A673 (cell line): ENCODE data around the gene MAP3K10. TPM values are rescaled to one million over a fixed set of nuclear protein-coding genes. Genes with fewer than 3 reads are reported as not detected.

Experiments
- BruUV-seq: library from RNA; stranded (reverse); fragments of 400-500 nt; replicated peaks from 2 replicates; lab custom pipeline; 2021; lab: Mats Ljungman, UMichigan
- CTCF ChIA-PET: fragments of 300-600 bp; sonication (Branson Sonifier 250); formaldehyde crosslinking; loops from one replicate; lab custom pipeline; 2022; ENCODE audit warnings: antibody characterized with exemption; lab: Charles Lee
- POLR2A ChIA-PET: fragments of 300-600 bp; sonication (Branson Sonifier 250); formaldehyde crosslinking; loops from one replicate; lab custom pipeline; 2022; ENCODE audit warnings: antibody characterized with exemption; ENCODE audit not compliant: low non-redundant PET; lab: Charles Lee
- DNase-seq: peaks from one replicate; pipeline ENCODE4 v3.0.0-alpha.2; 2015; ENCODE audit warnings: low spot score
- H3K27ac ChIP-seq: fragments of 200-600 bp; sonication (generic); 2 replicates; pipeline ENCODE4 v1.5.1; 2016; ENCODE audit warnings: mixed run types, low read depth, mild to moderate bottlenecking, mixed read lengths, antibody characterized with exemption, low read length; ENCODE audit not compliant: poor library complexity, severe bottlenecking
- H3K27me3 ChIP-seq: fragments of 200-600 bp; sonication (generic); replicated peaks from 2 replicates; pipeline ENCODE4 v1.6.1; 2017; ENCODE audit warnings: mixed run types, low read depth, mild to moderate bottlenecking, mixed read lengths, antibody characterized with exemption, low read length; ENCODE audit not compliant: insufficient read depth, poor library complexity
- H3K36me3 ChIP-seq: fragments of 200-600 bp; sonication (generic); 2 replicates; pipeline ENCODE4 v1.6.1; 2016; ENCODE audit warnings: mixed run types, mild to moderate bottlenecking, mixed read lengths, antibody characterized with exemption, low read length; ENCODE audit not compliant: insufficient read depth, poor library complexity, severe bottlenecking
- H3K4me1 ChIP-seq: fragments of 200-600 bp; sonication (generic); 2 replicates; pipeline ENCODE4 v1.6.1; 2017; ENCODE audit warnings: mixed run types, mild to moderate bottlenecking, mixed read lengths, antibody characterized with exemption, low read length; ENCODE audit not compliant: insufficient read depth, poor library complexity, severe bottlenecking
- H3K4me3 ChIP-seq: fragments of 200-600 bp; sonication (generic); 2 replicates; pipeline ENCODE4 v1.5.1; 2016; ENCODE audit warnings: low read depth, mixed run types, mild to moderate bottlenecking, mixed read lengths, low read length; ENCODE audit not compliant: poor library complexity, severe bottlenecking
- H3K9me3 ChIP-seq: fragments of 200-600 bp; sonication (generic); 2 replicates; pipeline ENCODE4 v1.6.1; 2016; ENCODE audit warnings: mixed run types, low read depth, mild to moderate bottlenecking, mixed read lengths, antibody characterized with exemption, low read length; ENCODE audit not compliant: poor library complexity, severe bottlenecking
- EZH2 ChIP-seq: fragments of 200-600 bp; sonication (generic); IDR thresholded peaks from 2 replicates; pipeline ENCODE4 v1.6.1; 2017; ENCODE audit warnings: borderline replicate concordance, low read depth, mild to moderate bottlenecking, mixed read lengths, antibody characterized with exemption, low read length; ENCODE audit not compliant: poor library complexity, severe bottlenecking
- intact Hi-C: fragments of 100-400 bp; cut with micrococcal nuclease; formaldehyde crosslinking; loops from one replicate; pipeline ENCODE4 v1.10.0; 2022; ENCODE audit not compliant: unreplicated experiment
- total RNA-seq: library from RNA; stranded (reverse); gene quantifications from 2 replicates; pipeline ENCODE4 v1.2.3, GENCODE V29; 2021
- TF ChIP-seq, protein P1 (sequence below): fragments of 300-800, 200-600 bp; sonication (generic); conservative IDR thresholded peaks from 2 replicates; pipeline ENCODE4 v1.5.1; 2017; ENCODE audit warnings: low read depth, mild to moderate bottlenecking, antibody characterized with exemption, low read length, moderate library complexity, mixed read lengths

MAP3K10 gene
- total RNA-seq, 1 experiment from 2014 or later = 17.8 TPM

- Histone ChIP-seq H3K27me3 (peaks cover 8% of the 10 kb centered on the region), H3K4me1 (no peaks in the 10 kb centered on the region), H3K4me3 (no peak overlapping the region), H3K27ac (no peak overlapping the region), H3K9me3 (no peaks in the 10 kb centered on the region), H3K36me3 (no peaks in the 10 kb centered on the region)
- no peak for TF ChIP-seq EZH2
- TF ChIP-seq, protein P1, sequence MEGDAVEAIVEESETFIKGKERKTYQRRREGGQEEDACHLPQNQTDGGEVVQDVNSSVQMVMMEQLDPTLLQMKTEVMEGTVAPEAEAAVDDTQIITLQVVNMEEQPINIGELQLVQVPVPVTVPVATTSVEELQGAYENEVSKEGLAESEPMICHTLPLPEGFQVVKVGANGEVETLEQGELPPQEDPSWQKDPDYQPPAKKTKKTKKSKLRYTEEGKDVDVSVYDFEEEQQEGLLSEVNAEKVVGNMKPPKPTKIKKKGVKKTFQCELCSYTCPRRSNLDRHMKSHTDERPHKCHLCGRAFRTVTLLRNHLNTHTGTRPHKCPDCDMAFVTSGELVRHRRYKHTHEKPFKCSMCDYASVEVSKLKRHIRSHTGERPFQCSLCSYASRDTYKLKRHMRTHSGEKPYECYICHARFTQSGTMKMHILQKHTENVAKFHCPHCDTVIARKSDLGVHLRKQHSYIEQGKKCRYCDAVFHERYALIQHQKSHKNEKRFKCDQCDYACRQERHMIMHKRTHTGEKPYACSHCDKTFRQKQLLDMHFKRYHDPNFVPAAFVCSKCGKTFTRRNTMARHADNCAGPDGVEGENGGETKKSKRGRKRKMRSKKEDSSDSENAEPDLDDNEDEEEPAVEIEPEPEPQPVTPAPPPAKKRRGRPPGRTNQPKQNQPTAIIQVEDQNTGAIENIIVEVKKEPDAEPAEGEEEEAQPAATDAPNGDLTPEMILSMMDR = no peak
- DNase-seq = no peak
- intact Hi-C loops = no loop called here
- BruUV-seq = no TSS peak
- ChIA-PET CTCF (no interaction called here), POLR2A (no interaction called here)
Observed at GRCh38 chr19:40223135-40223822, 32.1 kb downstream of the MAP3K10 start.

DNA sequence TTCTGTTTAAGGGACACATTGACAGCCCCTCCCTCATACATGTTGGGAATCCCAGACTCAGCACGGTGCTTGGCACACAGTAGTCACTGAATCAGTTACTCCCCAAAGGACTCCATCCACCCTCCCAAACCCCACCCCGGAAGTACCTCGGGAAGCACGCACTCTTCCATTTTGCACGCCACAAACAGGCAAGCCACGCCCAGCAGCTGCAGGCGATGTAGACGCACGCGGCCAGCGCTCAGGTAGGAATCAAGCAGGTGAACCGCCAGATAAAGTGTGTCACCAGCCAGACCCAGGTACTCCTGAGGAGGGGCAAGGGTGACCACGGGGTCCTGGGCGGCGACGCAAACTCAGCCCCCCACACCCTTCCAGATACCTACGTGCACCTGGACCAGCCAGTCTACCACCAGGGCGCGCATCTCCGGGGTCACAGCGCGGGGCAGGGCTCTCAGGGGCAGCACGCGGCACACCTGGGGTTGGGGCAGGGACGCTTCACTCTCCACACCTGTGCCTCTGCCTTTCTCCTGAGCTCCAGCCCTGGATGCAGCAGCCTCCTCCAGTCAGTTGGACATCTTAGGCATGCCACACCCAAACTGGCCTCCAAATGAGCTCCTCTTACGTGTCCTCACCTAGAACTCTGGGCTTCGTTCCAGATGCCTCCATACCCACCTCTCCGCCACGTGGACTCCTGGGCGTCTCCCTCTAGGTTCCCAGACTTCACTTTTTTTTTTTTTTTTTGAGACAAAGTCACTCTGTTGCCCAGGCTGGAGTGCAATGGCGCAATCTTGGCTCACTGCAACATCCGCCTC, 33.3 kb downstream of the MAP3K10 start:
- POLR2A ChIA-PET = no interaction called here
- BruUV-seq = no TSS peak
- Histone ChIP-seq H3K4me3 (no peak overlapping the region), H3K27ac (no peak overlapping the region), H3K27me3 (peaks cover 3% of the 10 kb centered on the region), H3K36me3 (no peaks in the 10 kb centered on the region), H3K4me1 (no peaks in the 10 kb centered on the region), H3K9me3 (no peaks in the 10 kb centered on the region)
- intact Hi-C loops = no loop called here
- TF ChIP-seq EZH2 = no peak
- TF ChIP-seq, protein P1 = no peak
- CTCF ChIA-PET = no interaction called here
- no peak for DNase-seq

- Histone ChIP-seq H3K4me1 (peaks cover 6% of the 10 kb centered on the region), H3K27ac (no peak overlapping the region), H3K4me3 (no peak overlapping the region), H3K36me3 (no peaks in the 10 kb centered on the region), H3K9me3 (no peaks in the 10 kb centered on the region), H3K27me3 (peaks cover 3% of the 10 kb centered on the region)
- POLR2A ChIA-PET = no interaction called here
- no TSS peak for BruUV-seq
- no peak for DNase-seq
- intact Hi-C loops = no loop called here
- CTCF ChIA-PET = no interaction called here
- no peak for TF ChIP-seq EZH2
- TF ChIP-seq, protein P1 = no peak
Observed at GRCh38 chr19:40225440-40226305, 34.4 kb downstream of the MAP3K10 start.
